Activated T-helper 1 cell treated with anti-CD3 and anti-CD28 coated beads, Interleukin-2, amount 50 U/mL, for 16 hours (primary cell): ENCODE measurements around the gene ABHD14A.
"Not testable (repeated sequence)": the region's sequence is repeated elsewhere in the genome, so short reads cannot be mapped to it uniquely, and the experiment has no call there.

ENCODE experiments used
- DNase-seq, 2 donors: peaks; one replicate each; pipeline ENCODE4 v3.0.0-alpha.2; 2020; ENCODE audit warnings: low read depth in 1 of 2, low spot score in 1 of 2

The ABHD14A gene

DNA sequence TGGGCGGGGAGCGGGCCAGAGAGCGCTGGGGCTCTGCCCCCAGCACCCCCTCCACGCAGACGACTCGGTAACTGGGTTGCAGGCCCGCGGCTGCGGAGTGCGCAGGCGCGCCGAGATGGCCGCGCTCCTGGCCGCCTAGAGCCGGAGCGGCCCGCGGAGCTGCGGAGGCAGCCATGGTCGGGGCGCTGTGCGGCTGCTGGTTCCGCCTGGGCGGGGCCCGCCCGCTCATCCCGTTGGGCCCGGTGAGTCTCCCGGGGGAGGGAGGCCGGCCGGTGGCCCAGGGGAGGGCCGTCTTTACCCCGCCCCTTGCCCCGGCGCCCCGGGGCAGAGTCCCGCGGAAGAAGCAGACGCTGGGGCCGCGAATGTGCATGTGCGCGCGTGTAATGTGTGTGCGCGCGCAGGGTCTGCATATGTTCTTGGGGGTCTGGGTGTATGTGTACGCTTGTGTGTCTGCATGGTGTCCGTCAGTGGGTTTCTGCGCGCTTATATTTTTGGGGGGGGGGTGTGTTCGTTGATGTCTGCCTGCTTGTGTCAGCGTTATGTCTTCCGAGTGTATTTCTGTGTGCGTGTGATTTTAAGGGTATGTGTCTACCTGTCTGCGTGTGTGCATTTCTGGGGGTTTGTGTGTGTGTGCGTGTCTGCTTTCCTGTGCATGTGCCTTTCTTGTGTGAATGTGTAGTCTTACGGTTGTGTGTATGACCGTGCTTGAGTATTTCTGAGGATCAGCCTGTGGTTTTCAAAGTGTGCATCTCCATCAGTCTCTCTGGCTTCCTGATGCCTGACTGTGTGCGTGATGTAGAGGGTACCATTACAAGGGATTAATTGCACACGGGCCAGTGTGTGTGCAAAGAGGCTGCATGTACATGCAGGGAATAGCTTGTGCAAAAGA lies at the start of gene ABHD14A:
Gene ABHD14A, plus strand, starts transcription at position 102 of the 889 bp plus-strand sequence. Its CDS starts 72 bp downstream, at position 174.
- DNase-seq = peak; percentile 42 to 67

DNA sequence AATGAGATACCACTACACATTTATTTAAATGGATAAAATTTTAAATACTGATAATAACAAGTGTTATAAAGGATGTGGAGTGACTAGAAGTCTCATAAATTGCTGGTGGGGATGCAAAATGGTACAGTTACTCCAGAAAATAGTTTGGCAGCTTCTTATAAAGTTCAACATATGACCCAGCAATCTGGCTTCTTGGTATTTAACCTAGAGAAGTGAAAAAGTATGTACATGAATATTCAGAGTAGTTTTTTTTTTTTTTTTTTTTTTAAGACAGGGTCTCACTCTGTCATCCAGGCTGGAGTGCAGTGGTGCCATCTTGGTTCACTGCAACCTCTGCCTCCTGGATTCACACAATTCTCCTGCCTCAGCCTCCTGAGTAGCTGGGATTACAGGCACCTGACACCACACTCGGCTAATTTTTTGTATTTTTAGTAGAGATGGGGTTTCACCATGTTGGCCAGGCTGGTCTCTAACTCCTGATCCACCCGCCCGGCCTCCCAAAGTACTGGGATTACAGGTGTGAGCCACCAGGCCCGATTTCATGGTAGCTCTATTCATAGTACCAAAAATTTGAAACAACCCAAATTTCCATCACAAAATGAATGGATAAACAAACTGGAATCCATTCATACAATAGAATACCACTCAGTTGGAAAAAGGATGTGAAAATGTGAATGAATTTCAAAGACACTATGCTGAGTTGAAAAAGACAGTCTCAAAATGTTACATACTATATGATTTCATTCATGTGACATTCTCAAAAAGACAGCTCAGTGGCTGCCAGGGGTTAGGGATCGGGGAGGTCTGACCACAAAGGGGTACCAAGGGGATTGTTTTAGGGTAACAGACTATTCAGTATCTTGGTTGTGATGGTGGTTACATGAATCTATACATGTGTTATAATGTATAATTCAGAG lies 47.5 kb upstream of the ABHD14A start:
- no peak for DNase-seq

DNA sequence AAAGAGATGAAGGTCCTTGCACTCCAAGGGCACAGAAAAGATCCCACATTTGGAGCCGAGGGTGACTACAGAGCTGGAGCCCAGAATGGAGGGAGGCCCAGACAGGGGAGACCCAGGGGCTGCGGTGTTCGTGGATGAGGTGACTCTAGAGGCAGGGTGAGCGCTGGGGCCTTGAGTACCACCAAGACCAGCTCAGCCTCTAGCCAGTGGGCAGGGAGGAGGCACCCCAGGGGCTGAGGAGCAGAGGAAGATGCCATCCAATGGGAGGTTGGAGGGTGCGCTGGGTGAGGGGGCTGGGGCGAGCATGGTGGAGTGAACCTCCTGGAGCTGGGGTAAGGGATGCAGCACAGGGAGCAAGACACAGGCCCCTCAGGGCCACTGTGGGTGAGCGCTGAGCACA lies 46.4 kb upstream of the ABHD14A start:
- DNase-seq = no peak

DNA sequence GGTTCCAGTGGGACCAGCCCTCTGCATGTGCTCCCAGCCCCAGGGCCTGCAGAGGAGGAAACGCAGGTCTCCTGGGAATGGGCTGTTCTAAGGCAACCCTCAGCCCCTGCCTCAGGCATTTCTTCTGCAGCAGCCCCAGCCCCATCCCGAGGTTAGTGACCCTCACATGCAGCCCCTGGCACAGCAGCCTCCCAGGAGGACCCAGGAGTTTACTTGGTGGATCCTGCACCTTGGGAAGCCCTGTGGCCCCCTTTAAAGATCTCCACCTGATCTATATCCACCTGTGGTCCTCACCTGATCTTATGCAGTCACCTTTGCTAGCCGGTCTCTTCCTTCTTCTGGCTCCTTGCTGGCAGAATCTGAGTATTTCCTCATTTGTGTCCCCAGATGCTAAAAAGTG lies 45.9 kb upstream of the ABHD14A start:
- DNase-seq = not testable (repeated sequence)

DNA sequence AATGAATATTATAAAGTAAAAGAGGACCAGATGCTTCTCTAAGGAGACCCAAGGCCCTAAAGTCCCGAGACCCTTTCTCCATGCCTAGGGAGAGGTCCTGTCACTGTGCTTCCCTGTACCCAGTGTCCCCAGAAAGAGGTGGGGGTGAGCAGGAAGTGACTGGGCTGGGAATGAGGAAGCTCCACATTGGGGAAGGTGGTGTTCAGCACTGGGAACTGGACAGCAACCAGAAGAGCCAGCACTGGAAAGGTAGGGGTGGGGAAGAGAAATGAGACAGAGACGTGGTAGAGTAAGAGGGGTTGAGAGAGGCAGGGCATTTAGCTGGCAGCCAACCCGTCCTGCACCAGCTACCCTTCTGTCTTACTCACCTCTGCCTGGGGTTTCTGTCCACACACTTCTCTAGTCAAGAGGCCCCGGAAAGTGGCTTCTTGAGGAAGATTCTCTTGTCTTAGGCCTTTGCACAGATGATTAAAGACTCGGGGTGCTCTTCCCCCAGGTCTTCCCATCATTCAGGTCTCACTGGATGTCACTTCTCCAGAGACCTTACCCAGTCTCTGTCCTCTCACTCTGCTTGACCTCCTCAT lies 45.4 kb upstream of the ABHD14A start:
- no peak for DNase-seq

DNA sequence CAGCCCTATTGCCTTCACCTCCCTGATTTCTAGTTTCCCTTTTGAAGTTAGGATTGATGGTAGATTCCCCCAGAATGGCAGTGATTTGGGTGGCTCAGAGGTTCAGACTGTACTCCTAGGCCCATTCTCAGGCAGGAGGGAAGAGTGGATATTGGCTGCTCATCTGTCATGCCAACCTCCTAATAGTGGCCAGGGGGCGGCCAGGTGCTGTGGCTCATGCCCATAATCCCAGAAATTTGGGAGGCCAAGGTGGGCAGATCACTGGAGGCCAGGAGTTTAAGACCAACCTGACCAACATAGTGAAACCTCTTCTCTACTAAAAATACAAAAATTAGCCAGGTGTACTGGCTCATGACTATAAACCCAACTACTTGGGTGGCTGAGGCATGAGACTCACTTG lies 44.4 kb upstream of the ABHD14A start:
- DNase-seq = no peak

DNA sequence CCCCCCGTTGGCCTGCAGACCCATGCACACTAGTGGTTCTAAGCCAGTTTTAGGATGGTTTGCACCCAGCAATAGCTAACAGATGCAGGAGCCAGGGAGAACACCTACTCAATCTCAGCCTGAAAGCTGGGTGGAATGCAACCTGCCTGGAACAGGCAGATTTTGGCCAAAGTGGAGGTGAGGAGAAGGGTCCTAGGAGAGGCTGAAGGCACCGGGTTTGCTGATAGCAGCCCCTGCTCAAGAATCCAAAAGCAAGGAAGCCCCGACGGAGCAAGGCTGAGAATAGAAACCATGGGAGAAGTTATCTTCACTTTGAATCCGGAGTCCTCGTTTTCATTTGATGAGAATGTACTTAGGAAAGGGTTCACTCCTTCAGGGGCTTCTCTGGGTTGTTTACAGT lies 43.1 kb upstream of the ABHD14A start:
- DNase-seq = no peak

DNA sequence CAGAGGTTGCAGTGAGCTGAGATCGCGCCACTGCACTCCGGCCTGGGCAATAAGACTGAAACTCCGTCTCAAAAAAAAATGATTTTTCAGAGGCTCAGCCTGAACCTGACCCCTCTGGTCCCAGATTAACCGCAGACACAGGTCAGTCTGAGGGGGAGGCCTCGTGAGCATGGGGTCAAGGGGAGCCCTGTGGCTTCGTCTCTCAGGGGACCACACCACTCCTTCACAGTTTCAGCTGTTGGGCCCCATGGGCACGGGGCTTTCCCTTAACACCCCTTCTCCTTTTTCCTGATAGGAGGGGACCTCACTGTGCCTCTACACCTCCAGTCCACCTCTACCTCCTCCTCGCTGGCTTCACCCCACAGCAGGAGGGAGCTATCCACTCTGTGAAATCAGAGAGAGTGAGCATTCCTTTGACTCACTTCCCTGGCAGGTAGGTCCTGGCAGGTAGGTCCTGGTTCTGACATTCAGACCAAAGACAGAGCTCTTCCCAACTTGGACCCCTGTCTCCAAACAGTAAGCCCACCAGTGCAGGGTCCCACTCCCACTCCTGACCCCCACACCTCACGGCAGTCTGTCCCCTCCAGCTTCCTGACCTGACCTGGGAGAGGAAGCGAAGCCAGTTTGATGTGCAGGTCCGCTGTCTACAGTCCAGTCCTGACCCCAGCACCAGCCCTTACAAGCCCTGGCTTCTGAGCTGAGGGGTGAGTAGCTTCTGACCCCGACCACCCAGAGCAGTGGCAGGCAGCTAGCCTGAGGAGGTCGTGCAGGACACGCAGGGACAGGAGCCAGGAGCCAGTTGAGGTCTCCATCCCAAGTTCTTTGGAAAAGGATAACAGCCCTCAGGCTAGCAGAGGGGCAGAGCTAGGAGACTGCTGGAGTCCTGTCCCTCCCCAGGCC lies 42.1 kb upstream of the ABHD14A start:
- DNase-seq = no peak

DNA sequence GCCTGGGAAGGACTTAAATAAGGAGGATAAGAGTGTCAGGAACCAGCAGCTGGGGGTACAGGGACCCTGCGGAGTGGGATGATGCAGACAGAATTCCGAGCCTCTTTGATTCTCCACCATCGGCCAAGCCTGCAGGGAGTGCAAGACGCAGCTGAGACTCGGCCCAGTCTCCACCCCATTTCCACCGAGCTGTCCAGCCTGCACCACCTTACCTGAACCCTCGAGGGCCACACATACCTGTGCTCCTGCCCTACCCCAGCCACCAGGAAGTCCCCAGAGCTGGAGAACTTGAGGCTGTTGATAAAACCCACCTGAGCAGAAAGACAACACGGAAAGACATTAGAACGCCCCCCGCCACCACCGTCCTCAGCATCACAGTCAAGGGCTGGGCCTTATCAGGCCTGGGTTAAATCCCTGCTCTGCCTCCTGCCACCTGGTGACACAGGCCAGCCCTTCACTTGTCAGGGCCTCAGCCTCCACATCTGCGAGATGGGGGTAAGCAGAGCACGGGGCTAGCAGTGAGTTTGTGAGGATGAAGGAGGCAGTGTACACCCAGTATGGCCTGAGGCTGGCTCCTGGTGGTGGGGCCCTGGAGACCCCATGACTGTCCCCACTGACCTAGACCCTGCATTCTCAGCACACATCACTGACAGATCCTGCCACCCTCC lies 41.3 kb upstream of the ABHD14A start:
- DNase-seq = no peak

DNA sequence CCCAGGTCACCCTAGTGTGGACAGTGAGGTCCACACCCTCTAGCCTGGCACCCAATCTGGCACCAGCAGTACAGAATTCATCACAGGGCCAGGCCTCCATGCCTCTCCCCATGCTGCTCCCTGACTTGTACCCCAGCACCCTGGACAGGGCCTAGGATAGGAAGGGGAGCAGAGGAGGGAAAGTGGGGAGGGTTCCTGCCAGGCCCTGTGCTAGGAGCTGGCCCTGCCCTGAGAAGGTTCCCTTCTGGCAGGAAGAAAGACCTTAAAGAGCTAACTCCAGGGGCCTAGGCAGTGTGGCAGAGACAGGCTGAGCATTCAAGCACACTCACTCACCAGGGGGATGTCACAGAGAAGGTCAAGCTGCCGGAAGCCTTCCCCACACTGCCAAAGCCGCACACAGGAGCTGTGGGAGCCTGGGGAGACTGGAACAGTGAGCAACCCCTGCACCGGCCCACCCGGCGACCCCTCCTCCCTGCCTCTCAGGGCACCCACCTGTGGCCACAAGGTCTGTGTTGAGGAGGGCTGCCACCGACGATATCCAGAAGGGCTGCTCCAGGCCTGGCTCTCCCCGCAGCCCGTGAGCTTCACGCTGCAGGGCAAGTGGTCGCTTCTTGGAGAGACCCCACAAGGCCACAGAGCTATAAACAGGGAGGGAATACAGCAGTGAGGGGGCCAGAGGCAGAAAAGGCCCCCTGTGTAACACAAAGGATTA lies 40.6 kb upstream of the ABHD14A start:
- no peak for DNase-seq

DNA sequence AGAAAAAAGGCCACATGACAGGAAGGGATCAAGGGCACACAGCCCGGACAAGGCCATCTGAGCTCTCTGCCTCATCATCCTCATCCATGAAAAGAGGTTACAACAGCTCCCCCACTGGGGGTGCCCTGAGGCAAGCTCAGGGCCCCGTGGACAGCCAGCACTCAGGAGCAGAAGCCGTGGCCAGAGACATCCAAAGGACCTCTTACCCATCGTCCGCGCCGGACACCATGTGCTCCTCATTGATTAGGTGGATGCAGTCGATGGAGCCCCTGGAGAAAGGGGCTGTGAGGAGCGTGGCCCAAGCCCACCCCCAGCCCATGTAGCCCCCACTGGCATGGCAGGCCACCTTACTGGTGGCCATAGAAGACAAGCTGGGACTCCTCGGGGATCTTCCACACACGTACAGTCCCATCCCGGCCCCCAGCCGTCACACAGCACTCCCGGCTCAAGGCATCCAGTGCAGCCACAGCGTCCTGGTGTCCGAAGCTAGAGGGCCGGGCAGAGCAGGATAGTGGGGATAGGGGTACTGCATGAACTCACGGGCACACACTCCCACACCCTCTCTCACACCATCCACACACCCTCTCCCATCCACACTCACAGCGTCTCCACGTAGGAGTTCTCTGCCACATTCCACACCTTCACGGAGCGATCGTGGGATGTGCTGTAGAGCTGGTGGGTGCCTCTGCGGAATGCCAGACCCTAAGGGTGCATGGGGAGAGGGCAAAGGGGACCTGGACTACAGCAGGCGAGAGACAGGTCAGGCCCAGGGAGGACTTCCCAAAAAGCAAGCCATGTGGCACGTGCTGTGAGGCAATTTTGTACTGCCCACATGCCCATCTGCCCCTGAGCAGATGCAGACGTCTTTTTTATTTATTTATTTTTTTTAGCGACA lies 39.6 kb upstream of the ABHD14A start:
- no peak for DNase-seq

DNA sequence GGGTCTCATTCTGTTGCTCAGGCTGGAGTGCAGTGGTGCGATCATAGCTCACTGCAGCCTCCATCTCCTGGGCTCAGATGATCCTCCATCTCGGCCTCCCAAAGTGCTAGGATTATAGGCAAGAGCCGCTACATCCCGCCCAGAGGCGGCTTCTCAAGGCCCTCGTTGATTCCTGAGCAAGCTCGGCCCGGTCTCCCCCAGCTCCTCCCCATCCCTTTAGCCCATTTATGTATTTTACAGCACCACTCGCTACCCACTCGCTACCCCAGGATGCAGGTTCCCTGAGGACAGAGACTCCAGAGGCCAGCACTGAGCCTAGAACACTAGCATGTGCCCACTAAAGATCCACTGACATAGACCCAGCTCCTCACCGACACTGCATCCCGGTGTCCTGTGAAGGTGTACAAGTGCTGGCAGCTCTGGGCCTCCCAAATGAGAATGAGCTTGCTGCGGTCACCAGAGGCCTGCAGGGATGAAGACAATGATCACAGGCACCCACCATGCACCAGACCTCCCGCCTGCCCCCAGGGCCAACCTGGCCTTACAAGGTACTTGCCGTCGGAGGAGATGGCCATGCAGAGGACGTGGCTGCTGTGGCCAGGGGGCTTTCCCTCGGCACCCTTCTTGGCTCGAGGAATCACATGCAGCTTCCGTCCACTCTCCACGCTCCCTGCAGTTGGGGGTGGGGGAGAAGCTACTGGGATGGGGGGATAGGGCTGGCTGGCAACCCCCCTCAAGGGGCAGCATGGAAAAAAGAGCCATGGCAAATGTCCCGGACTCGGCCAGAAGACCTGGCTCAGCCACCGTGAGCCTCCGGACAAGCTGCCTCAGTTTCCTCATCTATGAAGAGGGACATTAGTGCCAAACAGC lies 38.7 kb upstream of the ABHD14A start:
- DNase-seq = no peak

DNA sequence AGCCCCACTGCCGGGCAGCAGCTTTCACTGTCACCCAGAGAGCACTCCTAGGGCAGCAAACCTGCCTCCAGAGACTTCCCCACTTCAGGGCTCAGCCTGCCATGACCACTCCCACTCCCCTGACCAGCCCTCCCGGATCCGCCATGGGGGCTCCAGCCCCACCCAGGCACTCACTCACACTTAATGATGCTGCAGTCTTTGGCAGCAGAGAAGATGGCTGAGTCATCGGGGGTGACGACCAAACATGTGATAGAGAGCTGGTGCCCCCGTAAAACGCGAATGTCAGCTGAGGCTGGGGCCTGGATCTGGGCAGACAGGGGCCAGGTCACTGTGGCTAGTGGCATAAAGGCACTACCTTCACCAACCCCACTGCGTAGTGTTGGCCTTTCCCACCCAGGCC lies 37.9 kb upstream of the ABHD14A start:
- DNase-seq = no peak

DNA sequence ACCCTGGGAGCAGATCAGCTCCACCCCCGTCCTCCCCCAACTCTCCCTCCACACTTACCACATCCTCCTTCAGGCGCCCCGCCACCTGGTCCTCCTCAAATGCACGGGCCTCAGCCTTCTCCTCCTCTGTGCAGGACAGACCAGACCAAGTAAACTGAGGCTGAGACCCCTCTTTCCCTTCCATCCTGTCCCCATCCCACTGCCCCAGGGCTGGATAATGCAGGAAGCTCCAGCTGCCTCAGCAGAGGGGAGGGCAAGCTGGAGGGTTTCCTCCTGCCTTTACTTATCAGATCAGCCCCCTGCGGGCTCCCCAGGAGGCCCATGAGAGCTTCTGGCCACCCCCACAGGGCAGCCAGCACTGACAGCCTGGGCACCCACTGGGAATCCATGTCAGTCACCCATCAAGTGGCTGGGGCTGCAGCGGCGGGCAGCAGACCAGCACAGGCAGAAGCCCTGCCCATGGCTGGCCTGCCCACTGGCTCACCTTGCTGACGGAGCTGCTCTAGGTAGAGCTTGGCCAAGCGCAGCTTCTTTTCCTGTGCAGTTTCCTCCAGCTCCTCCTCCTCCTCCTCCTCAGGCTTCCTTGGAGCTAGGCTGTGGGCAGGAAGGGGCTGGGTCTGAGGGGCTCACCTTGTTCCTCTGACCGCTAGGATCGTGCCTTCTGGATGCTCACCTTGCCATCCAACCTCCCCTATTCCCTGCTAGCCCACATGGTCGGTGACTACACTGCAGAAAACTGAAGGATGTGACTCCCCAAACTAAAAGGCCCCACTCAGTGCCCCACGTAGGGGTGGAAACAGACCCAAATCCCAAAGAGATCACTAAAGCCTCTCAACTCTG lies 37.0 kb upstream of the ABHD14A start:
- DNase-seq = no peak

DNA sequence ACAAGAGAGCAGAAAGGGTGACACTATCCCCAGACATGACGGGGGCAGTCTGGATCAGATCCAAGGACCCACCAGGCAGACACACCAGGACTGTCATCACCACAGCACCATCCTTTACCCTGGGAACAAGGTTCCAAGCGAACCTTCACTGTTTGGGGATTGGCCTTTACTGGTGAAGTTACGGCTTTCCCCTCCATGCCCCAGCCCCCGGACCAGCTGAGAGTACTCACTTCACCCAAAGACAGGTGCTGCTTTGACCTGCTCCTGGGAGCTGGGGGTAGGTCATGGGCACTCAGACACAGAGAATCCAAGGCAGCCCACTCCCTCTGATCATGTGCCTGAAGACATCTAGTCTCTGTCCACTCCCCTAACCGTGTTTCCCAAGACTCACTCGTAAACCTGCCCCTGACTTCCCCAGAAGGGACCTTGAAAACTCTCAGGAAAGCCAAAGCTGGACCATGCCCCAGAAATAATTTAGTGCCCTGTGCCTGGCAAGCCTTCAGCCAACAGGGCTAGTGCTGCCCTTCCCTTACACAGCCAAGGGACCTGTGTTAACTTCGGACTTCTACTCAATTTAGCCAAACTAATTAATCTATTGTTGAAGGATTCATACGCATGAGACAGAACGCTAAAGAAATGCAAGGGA lies 36.0 kb upstream of the ABHD14A start:
- DNase-seq = no peak
